ENCODE measurements around the gene PTPRM.

Gene PTPRM

GRCh38 chr18:7567474-7568425 lies 634 bp downstream of the PTPRM start:
- no peak for DNase-seq

GRCh38 chr18:7568426-7568825 lies 1.3 kb downstream of the PTPRM start:
- no peak for DNase-seq

GRCh38 chr18:7571626-7572025 lies 4.5 kb downstream of the PTPRM start:
- no peak for DNase-seq

GRCh38 chr18:7572822-7573221 lies 5.7 kb downstream of the PTPRM start:
- DNase-seq, result no peak

- no peak for DNase-seq
These were observed 8.4 kb downstream of the PTPRM start for GRCh38 chr18:7575465-7576028.

GRCh38 chr18:7576077-7576476 lies 9.0 kb downstream of the PTPRM start:
- DNase-seq, result no peak

GRCh38 chr18:7576685-7577084 lies 9.6 kb downstream of the PTPRM start:
- no peak for DNase-seq

GRCh38 chr18:7577706-7578105 lies 10.6 kb downstream of the PTPRM start:
- DNase-seq, result no peak

- DNase-seq, result no peak
These were observed 12.2 kb downstream of the PTPRM start for GRCh38 chr18:7579176-7579917.

- DNase-seq, result no peak
These were observed 12.9 kb downstream of the PTPRM start for GRCh38 chr18:7579918-7580542.

GRCh38 chr18:7584646-7585275 lies 17.6 kb downstream of the PTPRM start:
- no peak for DNase-seq

- DNase-seq, result no peak
These were observed 18.2 kb downstream of the PTPRM start for GRCh38 chr18:7585276-7585670.

- no peak for DNase-seq
These were observed 19.3 kb downstream of the PTPRM start for GRCh38 chr18:7586379-7586778.

GRCh38 chr18:7590826-7591560 lies 23.9 kb downstream of the PTPRM start:
- DNase-seq, result no peak

- DNase-seq, result no peak
These were observed 25.4 kb downstream of the PTPRM start for GRCh38 chr18:7592305-7593071.

- no peak for DNase-seq
These were observed 26.2 kb downstream of the PTPRM start for GRCh38 chr18:7593218-7593819.

- no peak for DNase-seq
These were observed 29.0 kb downstream of the PTPRM start for GRCh38 chr18:7596147-7596546.

- no peak for DNase-seq
These were observed 30.4 kb downstream of the PTPRM start for GRCh38 chr18:7597500-7597899.

- DNase-seq, result no peak
These were observed 31.3 kb downstream of the PTPRM start for GRCh38 chr18:7598167-7599047.

GRCh38 chr18:7600036-7600435 lies 32.9 kb downstream of the PTPRM start:
- DNase-seq, result no peak
